HG03045 (cell line): ENCODE data around the gene ATP6V1G1.

Experiments used
- ATAC-seq: cut with Tn5 transposase; IDR thresholded peaks from one replicate; pipeline ENCODE4 v1.9.1; 2021; ENCODE audit warnings: mild to moderate bottlenecking, moderate library complexity; ENCODE audit not compliant: unreplicated experiment

The ATP6V1G1 gene, protein sequence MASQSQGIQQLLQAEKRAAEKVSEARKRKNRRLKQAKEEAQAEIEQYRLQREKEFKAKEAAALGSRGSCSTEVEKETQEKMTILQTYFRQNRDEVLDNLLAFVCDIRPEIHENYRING

GRCh38 chr9:114587345-114588202, at the start of gene ATP6V1G1:
TSS of gene ATP6V1G1 (plus strand) at chr9:114587769. CDS start at chr9:114587839, 70 bp downstream.
- peak; percentile 97 for ATAC-seq

GRCh38 chr9:114538241-114538640, 49.3 kb upstream of the ATP6V1G1 start:
- no peak for ATAC-seq

- no peak for ATAC-seq
These were observed 47.7 kb upstream of the ATP6V1G1 start for GRCh38 chr9:114539701-114540380.

- ATAC-seq: no peak
These were observed 42.5 kb upstream of the ATP6V1G1 start for GRCh38 chr9:114545055-114545454.

- no peak for ATAC-seq
These were observed 40.7 kb upstream of the ATP6V1G1 start for GRCh38 chr9:114546851-114547250.

DNA sequence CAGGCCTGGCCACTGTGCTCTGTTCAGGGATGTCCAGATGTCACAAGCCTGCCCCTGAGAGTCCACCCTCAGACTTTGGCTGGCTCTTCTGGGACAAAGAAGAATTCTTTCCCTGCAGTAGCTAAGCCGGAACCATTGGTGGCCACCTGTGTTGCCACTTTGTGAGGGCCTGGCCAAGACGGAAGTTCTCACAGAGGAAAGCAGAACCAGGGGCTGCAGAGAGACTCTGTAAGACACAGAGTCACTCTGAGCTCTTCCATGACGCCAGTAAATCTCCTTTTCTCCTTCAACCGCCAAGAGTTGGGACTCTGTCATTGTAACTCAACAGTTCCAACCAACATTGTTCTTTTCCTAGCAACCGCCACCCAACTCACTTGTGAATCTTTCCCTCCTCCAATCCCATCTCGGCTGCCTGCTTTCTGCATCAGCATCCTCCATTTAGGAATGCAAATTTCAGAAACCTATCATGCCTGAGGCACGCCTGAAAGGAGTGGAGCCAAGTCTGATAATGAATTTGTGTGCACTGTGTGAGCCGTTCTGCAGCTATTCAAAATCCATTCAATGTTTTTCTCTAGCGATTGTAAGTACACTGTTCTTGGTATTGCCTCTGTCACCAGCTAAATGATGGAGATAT, 37.8 kb upstream of the ATP6V1G1 start:
- ATAC-seq: no peak

DNA sequence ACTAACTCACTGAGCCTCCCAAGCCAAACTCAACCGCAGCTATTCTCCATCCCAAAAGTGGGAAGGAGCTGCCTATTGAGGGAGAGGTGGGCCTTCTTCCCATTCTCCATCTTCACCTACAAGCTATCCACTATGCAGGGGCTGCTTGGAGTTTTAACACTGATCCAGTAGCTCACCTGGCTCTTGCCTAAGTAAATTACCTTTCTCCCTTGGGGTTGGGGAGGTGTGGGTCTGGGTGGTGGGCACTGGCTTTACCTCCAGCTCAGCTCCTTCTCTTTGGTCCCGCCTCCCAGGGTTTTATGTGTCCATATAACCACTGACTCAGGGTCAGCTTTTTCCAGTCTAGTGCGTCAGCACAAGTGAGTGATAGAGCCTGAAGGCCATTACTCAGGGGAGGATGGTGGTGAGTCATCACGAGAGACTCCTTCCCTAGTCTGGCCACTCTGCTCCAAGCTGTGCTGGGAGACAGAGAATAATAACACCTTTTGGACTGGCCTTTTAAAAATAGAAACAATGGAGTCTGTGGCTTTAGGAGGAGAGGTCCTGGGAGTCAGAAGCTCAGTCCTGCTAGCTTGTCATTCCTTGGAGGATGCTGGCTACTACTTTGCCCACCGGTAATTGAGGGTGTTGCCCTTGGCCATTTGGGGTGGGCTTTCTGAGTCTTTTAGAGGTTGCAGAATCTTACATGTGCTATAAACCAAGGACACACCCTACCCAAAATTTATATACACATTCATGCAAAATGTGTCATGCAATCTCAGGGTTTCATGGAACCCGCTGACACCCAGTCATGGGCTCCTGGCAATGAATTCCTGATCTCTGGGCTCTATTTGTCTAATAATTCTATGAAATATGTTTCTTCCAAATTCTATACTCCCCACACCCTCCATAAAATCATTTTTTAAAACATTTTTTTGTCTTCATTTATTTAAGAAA, 35.6 kb upstream of the ATP6V1G1 start:
- no peak for ATAC-seq

DNA sequence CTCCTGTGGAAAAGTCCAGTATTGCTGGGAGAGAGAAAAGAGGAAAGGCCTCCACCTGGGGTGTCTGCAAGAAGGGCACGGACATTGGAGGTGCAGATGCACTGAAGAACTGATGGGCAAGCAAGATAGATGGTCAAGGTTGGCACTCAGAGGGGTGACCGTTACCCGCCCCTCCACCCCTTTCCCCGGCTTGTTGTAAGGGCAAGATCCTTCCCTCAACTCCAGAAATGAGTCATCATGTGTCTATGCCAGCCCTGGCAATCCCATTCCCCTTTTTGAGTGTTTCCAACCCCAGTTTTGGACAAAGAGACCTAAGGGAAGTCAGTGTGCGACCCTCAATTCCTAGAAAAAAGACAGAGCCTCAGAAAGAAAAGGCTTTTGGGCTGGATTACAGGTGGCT, 34.9 kb upstream of the ATP6V1G1 start:
- no peak for ATAC-seq

- ATAC-seq: no peak
These were observed 34.4 kb upstream of the ATP6V1G1 start for GRCh38 chr9:114553202-114553601.

DNA sequence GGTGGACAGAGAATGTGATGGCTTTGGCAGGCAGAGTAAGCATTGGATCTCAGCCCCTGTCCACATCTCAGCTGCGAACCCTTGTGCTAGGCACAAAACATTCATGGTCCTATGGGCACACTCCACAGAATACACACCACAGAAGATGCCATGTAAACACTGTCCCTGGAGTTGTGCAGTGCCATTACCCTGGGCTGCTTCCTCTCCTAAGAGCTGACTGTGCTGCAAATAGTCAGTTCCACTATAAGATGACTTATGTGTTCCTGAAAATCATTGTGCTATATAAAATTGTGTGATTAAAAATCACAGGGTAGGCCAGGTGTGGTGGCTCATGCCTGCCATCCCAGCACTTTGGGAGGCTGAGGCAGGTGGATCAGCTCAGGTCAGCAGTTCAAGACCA, 31.9 kb upstream of the ATP6V1G1 start:
- ATAC-seq: no peak

- no peak for ATAC-seq
These were observed 29.4 kb upstream of the ATP6V1G1 start for GRCh38 chr9:114558027-114558675.

DNA sequence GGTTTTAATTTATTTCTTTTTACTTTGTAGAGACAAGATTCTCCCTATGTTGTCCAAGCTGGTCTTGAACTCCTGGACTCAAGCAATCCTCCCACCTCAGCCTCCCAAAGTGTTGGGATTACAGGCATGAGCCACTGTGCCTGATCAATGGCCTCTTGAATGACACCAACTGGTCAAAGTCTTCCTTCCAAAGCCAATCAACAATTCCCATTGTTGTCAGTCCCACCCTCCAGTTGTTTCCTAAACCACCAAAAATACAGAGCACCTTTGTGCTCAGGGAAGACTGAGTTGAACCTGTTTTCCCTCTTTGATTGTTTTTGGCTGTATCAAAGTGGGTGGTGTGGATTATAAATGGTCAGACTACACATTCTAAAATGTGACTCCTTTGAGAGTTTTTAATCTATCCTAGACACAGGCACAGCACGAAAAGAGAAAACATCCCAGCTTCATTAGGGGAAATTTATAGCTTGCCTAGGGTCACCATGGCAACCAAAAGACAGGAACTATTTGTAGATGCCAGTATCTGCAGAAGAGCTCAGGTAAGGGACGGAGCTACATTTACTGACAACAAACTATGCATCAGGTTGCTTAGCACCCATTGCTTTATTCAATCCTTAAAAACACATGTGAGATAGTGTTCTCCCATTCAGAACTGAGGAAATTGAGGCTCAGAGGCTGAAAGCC, 27.6 kb upstream of the ATP6V1G1 start:
- no peak for ATAC-seq

DNA sequence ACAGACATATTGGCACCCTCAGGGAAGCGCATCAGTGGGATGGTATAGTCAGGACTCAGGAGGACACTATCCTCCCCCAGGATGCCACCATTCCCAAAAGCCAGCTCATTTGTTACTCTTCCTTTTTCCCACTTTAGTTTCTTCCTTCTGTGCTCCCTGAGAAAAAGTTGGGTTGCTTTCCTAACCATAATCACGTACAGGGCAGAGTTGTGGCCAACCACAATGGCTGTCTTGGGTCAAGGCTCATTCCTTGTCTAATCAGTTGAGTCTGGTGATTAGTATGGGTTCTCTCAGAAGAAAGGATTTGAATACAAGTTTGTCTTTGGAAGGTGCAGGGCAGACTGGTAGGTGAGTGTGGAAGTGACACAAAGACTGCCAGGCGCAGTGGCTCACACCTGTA, 26.6 kb upstream of the ATP6V1G1 start:
- ATAC-seq: no peak

- ATAC-seq: no peak
These were observed 25.8 kb upstream of the ATP6V1G1 start for GRCh38 chr9:114561771-114562170.

DNA sequence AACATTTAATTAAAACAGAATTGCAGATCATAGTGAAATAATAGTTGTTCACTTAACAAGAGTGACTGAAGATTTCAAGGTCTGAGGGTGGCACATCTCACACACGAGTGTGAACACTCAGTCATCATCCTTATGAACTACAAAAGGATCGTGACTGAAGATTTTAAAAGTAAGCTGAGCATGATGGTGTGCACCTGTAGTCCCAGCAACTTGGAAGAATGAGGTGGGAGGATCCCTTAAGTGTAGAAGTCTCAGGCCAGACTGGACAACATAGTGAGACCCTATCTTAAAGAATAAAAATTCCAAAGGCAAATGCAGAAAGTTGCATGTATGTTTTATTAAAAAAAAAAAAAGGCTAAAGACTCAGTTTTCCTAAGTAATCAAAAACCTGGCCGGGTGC, 22.4 kb upstream of the ATP6V1G1 start:
- ATAC-seq: no peak

DNA sequence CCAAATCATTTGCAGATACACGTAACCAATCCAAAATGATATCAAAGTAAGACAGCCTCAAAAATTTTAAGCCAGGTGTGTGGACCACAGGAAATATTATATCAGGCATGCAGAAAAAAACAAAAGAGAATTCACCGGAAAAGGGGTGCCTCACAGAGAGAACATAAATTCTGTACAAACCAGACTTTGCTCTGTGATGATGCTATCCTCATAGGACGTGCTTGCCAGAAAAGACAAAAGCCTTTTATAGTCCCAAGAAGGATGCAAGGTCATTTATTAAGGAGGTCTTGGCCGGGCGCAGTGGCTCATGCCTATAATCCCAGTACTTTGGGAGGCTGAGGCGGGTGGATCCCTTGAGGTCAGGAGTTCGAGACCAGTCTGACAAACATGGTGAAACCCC, 16.8 kb upstream of the ATP6V1G1 start:
- no peak for ATAC-seq

DNA sequence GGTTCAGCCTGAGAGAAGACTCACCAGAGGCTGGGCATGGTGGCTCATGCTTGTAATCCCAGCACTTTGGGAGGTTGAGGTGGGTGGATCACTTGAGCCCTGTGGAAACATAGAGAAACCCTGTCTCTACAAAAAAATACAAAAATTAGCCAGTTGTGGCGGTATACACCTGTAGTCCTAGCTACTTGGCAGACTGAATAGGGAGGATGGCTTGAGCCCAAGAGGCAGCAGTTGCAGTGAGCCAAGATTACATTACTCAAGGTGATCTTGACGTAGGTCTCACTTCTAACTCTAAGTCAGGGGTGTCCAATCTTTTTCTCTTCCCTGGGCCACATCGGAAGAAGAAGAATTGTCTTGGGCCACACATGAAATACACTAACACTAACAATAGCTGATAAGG, 16.2 kb upstream of the ATP6V1G1 start:
- ATAC-seq: no peak

GRCh38 chr9:114572199-114572598, 15.4 kb upstream of the ATP6V1G1 start:
- no peak for ATAC-seq

DNA sequence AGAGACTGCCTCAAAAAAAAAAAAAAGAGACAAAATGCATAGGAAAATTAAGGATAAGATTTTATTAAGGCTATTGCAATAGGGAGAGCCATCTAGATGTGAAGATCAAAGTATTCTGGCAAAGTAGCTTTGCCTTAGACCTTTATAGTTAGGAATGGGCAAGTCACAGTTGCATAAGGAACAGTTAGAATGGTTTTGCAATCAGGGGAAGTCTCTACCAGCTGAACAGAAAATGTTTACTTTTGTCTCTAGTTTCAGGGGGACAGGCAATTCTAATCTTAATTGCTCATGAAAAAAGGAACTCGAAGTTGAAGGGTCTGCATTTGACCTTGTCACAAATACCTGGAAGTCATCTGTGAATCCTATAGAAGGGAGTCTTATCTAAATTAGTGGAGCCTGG, 13.1 kb upstream of the ATP6V1G1 start:
- no peak for ATAC-seq
